A549 (cell line): ENCODE results near the gene CHEK2. TPM values are rescaled to one million over a fixed set of nuclear protein-coding genes. Genes with fewer than 3 reads are reported as not detected.
A peak's percentile ranks its signal among the peaks of the same experiment; 100 is the strongest.

ENCODE experiments used
- ATAC-seq, 2 experiments: fragments of 200-7000 bp in 1 of 2; fragments of >200 bp in 1 of 2; cut with Nextera tagmentation in 1 of 2; cut with Tn5 transposase in 1 of 2; 3 replicates each; pipeline versions ENCODE4 v1.8.0 to v1.9.1; 2018 to 2020; ENCODE audit warnings: mild to moderate bottlenecking in 1 of 2, moderate library complexity in 1 of 2
- CTCF ChIA-PET: fragments of 300-600 bp; sonication (Branson Sonifier 250); formaldehyde crosslinking; extraction: SDS; loops from one replicate; lab custom pipeline; 2021; ENCODE audit warnings: antibody characterized with exemption, inconsistent platforms; lab: Yijun Ruan, JAX
- POLR2A ChIA-PET: fragments of 350-600 bp; formaldehyde crosslinking; extraction: SDS; loops from one replicate; lab custom pipeline; 2021; ENCODE audit warnings: antibody characterized with exemption, inconsistent platforms; lab: Yijun Ruan, JAX
- DNase-seq, 2 experiments: peaks; one replicate each; pipeline versions ENCODE4 v3.0.0 to v3.0.0-alpha.2; 2011 to 2016; ENCODE audit warnings: low read depth in 1 of 2, low spot score in 1 of 2
- FAIRE-seq: peaks from 2 replicates; lab custom pipeline; 2011; peaks lifted over from hg19 to GRCh38; lab: Jason Lieb, UNC
- H3K27ac ChIP-seq, 2 experiments: fragments of >200 bp; sonication (Bioruptor Twin); formaldehyde crosslinking; 3 replicates each; pipeline ENCODE4 v1.5.1; 2016 to 2017
- H3K4me1 ChIP-seq: fragments of >200 bp; sonication (Bioruptor Twin); formaldehyde crosslinking; 3 replicates; pipeline ENCODE4 v1.6.1; 2016
- H3K4me2 ChIP-seq: fragments of >200 bp; sonication (Bioruptor Twin); formaldehyde crosslinking; 3 replicates; pipeline ENCODE4 v1.6.1; 2016
- H3K4me3 ChIP-seq: fragments of >200 bp; sonication (Bioruptor Twin); formaldehyde crosslinking; 3 replicates; pipeline ENCODE4 v1.5.1; 2016
- H3K9me3 ChIP-seq: fragments of >200 bp; sonication (Bioruptor Twin); formaldehyde crosslinking; 3 replicates; pipeline ENCODE4 v1.6.1; 2016
- BCL3 ChIP-seq: fragments of >200 bp; sonication (Bioruptor Twin); formaldehyde crosslinking; IDR thresholded peaks from 3 replicates; pipeline ENCODE4 v1.6.1; 2016
- BHLHE40 ChIP-seq: IDR thresholded peaks from 2 replicates; pipeline ENCODE4 v1.6.1; 2012; ENCODE audit warnings: low read depth, low read length, inconsistent platforms
- CEBPB ChIP-seq, 2 experiments: fragments of >200 bp in 1 of 2; sonication (Bioruptor Twin) in 1 of 2; formaldehyde crosslinking in 1 of 2; IDR thresholded peaks; 2 replicates each; pipeline ENCODE4 v1.6.1; 2012 to 2016
- CHD2 ChIP-seq: fragments of 150-350 bp; IDR thresholded peaks from 2 replicates; pipeline ENCODE4 v1.6.1; 2014; ENCODE audit warnings: low read length; ENCODE audit not compliant: partially characterized antibody
- CTCF ChIP-seq: fragments of >200 bp; sonication (Bioruptor Twin); formaldehyde crosslinking; IDR thresholded peaks from 3 replicates; pipeline ENCODE4 v1.5.1; 2016
- FOSL2 ChIP-seq, 2 experiments: fragments of 450-650 bp in 1 of 2; fragments of >200 bp in 1 of 2; sonication (Bioruptor Twin) in 1 of 2; formaldehyde crosslinking; IDR thresholded peaks; 2 replicates each; pipeline versions ENCODE4 v1.5.0 to v1.6.1; 2016 to 2020; ENCODE audit warnings: mild to moderate bottlenecking in 1 of 2, moderate library complexity in 1 of 2
- GATA3 ChIP-seq: IDR thresholded peaks from 2 replicates; pipeline ENCODE4 v1.6.1; 2012; ENCODE audit warnings: borderline replicate concordance
- HES2 ChIP-seq: fragments of >200 bp; sonication (Bioruptor Twin); formaldehyde crosslinking; IDR thresholded peaks from 2 replicates; pipeline ENCODE4 v1.6.1; 2016
- HOXA7 ChIP-seq: fragments of 250-450 bp; sonication (Bioruptor Pico); IDR thresholded peaks from 2 replicates; pipeline ENCODE4 v1.5.0; 2020; ENCODE audit warnings: mild to moderate bottlenecking, moderate library complexity
- HOXB13 ChIP-seq: fragments of 250-450 bp; sonication (Bioruptor Pico); IDR thresholded peaks from 2 replicates; pipeline ENCODE4 v1.5.0; 2020; ENCODE audit warnings: low read depth, mild to moderate bottlenecking, moderate library complexity
- KDM5A ChIP-seq: fragments of 200-600 bp; sonication (generic); IDR thresholded peaks from 2 replicates; pipeline ENCODE4 v1.6.1; 2016; ENCODE audit warnings: antibody characterized with exemption, mild to moderate bottlenecking
- MAFK ChIP-seq: fragments of 450-650 bp; IDR thresholded peaks from 2 replicates; pipeline ENCODE4 v1.6.1; 2014; ENCODE audit not compliant: partially characterized antibody
- NFE2L2 ChIP-seq: fragments of 150-350 bp; conservative IDR thresholded peaks from 2 replicates; pipeline ENCODE4 v1.6.1; 2014; ENCODE audit warnings: low read length
- PBX3 ChIP-seq: IDR thresholded peaks from 2 replicates; pipeline ENCODE4 v1.6.1; 2012
- PHF8 ChIP-seq: fragments of 200-600 bp; sonication (generic); IDR thresholded peaks from 2 replicates; pipeline ENCODE4 v1.6.1; 2016; ENCODE audit warnings: low read depth, mild to moderate bottlenecking, antibody characterized with exemption, moderate library complexity, borderline replicate concordance
- POLR2AphosphoS2 ChIP-seq: conservative IDR thresholded peaks from 2 replicates; pipeline ENCODE4 v1.6.1; 2012; ENCODE audit warnings: low read length, improper control_type of control experiment, inconsistent platforms
- RARB ChIP-seq: fragments of 250-450 bp; sonication (Bioruptor Pico); IDR thresholded peaks from 2 replicates; pipeline ENCODE4 v1.8.0; 2021; ENCODE audit warnings: mild to moderate bottlenecking, moderate library complexity
- REST ChIP-seq: fragments of 200-600 bp; sonication (generic); IDR thresholded peaks from 2 replicates; pipeline ENCODE4 v1.6.1; 2016; ENCODE audit warnings: antibody characterized with exemption, mild to moderate bottlenecking, moderate library complexity
- RFX5 ChIP-seq: fragments of 450-650 bp; IDR thresholded peaks from 2 replicates; pipeline ENCODE4 v1.7.1; 2014; ENCODE audit warnings: antibody characterized with exemption, mild to moderate bottlenecking, moderate library complexity
- TFCP2L1 ChIP-seq: fragments of 250-450 bp; sonication (Bioruptor Pico); IDR thresholded peaks from 2 replicates; pipeline ENCODE4 v1.5.0; 2021; ENCODE audit warnings: mild to moderate bottlenecking
- TP53 ChIP-seq: fragments of 250-450 bp; sonication (Bioruptor Pico); IDR thresholded peaks from 2 replicates; pipeline ENCODE4 v1.5.0; 2021; ENCODE audit warnings: mild to moderate bottlenecking, moderate library complexity
- USF2 ChIP-seq: fragments of 450-650 bp; IDR thresholded peaks from 2 replicates; pipeline ENCODE4 v1.6.1; 2014; ENCODE audit warnings: antibody characterized with exemption
- ZFP36 ChIP-seq: fragments of 450-650 bp; IDR thresholded peaks from 2 replicates; pipeline ENCODE4 v1.6.1; 2014; ENCODE audit warnings: borderline replicate concordance; ENCODE audit not compliant: partially characterized antibody
- ZNF302 ChIP-seq: fragments of 250-450 bp; sonication (Bioruptor Pico); IDR thresholded peaks from 2 replicates; pipeline ENCODE4 v1.9.0; 2021; ENCODE audit warnings: inconsistent platforms, mild to moderate bottlenecking, moderate library complexity
- ZSCAN20 ChIP-seq: fragments of 250-450 bp; sonication (Bioruptor Pico); IDR thresholded peaks from 2 replicates; pipeline ENCODE4 v1.8.0; 2022; ENCODE audit warnings: mild to moderate bottlenecking, moderate library complexity
- WGBS: methylation state at CpG from one replicate; pipeline ENCODE4 v1.1.6; 2017; ENCODE audit errors: missing lambda C conversion rate; 5-methylcytosine and 5-hydroxymethylcytosine counted together
- polyA plus RNA-seq, 4 experiments: library from polyadenylated mRNA; depleted of rRNA in 3 of 4; stranded (reverse); fragments of >200 nt; fragmentation: RNase III in 1 of 4; extraction: RNeasy Plus Mini Kit Qiagen cat#74134 plus additional on column Dnase treatment in 1 of 4; gene quantifications; 2 replicates in 3 of 4; 3 replicates in 1 of 4; pipeline ENCODE4 v1.2.3, GENCODE V29; 2011 to 2017

CHEK2 gene
- polyA plus RNA-seq, 2 of the 4 experiments (the other 2 are of a cell fraction), result 13.0 to 26.1 TPM

GRCh38 chr22:28714043-28714628, 27.5 kb downstream of the CHEK2 start (continued):
- TF ChIP-seq HOXB13, result no peak
- TF ChIP-seq BCL3, result no peak
- no peak for TF ChIP-seq KDM5A
- no peak for TF ChIP-seq PHF8
- no peak for TF ChIP-seq RARB (CRISPR knock-in tag)
- TF ChIP-seq NFE2L2, result no peak
- no peak for TF ChIP-seq ZFP36
- no peak for TF ChIP-seq HOXA7 (CRISPR knock-in tag)
- no peak for TF ChIP-seq TP53 (CRISPR knock-in tag)
- TF ChIP-seq POLR2AphosphoS2, result no peak
- TF ChIP-seq, all 56 proteins: peak for 0

GRCh38 chr22:28711820-28712777, 29.5 kb downstream of the CHEK2 start:
- 4% methylated on average over 6 of the region's 6 CpGs for WGBS
- TF ChIP-seq ZSCAN20 (CRISPR knock-in tag) (no peak), BCL3 (peak; percentile 89; the same call in 2 of the 3 replicates), CTCF (no peak), FOSL2 (IDR thresholded peaks at IDR 0.05) (no peak), FOSL2 (CRISPR knock-in tag; IDR thresholded peaks at IDR 0.05) (peak; percentile 73), MAFK (no peak), GATA3 (peak; percentile 82), POLR2AphosphoS2 (no peak), RFX5 (no peak), PBX3 (peak; percentile 51; the same call in 1 of the 2 replicates), TFCP2L1 (CRISPR knock-in tag) (no peak), USF2 (no peak), ZFP36 (no peak), HES2 (peak; percentile 98), CEBPB (IDR thresholded peaks at IDR 0.05) (peak; percentile 98 to 99), REST (no peak), BHLHE40 (no peak), CHD2 (no peak), ZNF302 (no peak)

More at GRCh38 chr22:28711820-28712777, 29.5 kb downstream of the CHEK2 start:
- ChIA-PET CTCF (interaction anchor here (1.5 kb wide), 1 partner anchor 30 kb away, joined by 4 read pairs; no protein-coding TSS in a partner anchor), POLR2A (interaction anchor here (1.2 to 1.8 kb wide), 2 partner anchors 32 to 33 kb away, joined by 3 to 4 read pairs; partner anchors contain the start of gene TTC28)
- Histone ChIP-seq H3K4me2 (peak overlapping the region; percentile 81), H3K27ac (peak overlapping the region; percentile 82 to 87), H3K4me3 (peak overlapping the region; percentile 23), H3K4me1 (peaks cover 39% of the 10 kb centered on the region), H3K9me3 (no peaks in the 10 kb centered on the region)
- peak; percentile 79 for FAIRE-seq
- peak; percentile 28 to 91 for DNase-seq
- ATAC-seq, result peak; percentile 96 to 98
